Measurements from ENCODE around the gene VSTM5.

The VSTM5 gene

GRCh38 chr11:93842034-93842433, 8.4 kb downstream of the VSTM5 start:
- DNase-seq, result no peak

GRCh38 chr11:93841446-93841845, 9.0 kb downstream of the VSTM5 start:
- no peak for DNase-seq

- DNase-seq, result no peak
These were observed 9.4 kb downstream of the VSTM5 start for GRCh38 chr11:93840981-93841380.

DNA sequence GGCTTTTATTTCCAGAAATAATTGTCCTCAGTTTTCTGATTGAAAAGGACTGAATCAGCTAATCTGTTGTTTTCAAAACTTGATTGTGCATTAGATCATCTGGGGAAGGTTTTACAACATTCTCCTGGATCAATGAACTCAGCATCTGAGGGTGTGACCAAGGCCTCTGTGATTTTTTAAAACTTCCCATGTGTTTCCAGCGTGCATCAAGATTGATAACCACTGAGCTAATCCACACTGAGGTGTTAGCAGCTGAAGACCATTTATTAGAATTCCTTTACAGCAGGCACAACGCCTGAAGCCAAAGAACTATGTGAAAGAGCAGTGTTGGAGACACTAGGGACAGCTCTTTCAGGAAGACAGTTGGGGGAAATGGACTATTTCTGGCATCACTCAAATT, 10.2 kb downstream of the VSTM5 start:
- DNase-seq, result no peak

DNA sequence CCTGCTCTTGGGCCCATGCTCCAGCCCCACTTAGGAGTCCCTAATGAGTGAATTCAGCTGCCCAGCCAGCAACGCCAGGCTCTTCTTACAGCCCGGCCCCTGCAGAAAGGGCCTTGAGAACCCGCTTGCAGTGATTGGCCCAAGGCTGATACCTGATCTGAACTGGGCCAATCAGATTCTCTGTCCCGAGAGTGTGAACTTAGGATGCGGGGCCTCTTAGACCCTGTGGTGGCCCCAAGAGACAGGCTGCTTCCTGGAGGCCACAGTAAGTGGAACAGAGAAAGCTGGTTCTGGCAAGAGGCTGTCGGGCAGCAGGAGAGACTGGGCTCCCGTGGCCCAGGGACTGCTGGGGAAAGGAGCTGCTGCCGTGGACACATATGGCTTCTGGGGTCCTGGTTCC, 11.5 kb downstream of the VSTM5 start:
- DNase-seq, result no peak

GRCh38 chr11:93832780-93833179, 17.6 kb downstream of the VSTM5 start:
- no peak for DNase-seq

DNA sequence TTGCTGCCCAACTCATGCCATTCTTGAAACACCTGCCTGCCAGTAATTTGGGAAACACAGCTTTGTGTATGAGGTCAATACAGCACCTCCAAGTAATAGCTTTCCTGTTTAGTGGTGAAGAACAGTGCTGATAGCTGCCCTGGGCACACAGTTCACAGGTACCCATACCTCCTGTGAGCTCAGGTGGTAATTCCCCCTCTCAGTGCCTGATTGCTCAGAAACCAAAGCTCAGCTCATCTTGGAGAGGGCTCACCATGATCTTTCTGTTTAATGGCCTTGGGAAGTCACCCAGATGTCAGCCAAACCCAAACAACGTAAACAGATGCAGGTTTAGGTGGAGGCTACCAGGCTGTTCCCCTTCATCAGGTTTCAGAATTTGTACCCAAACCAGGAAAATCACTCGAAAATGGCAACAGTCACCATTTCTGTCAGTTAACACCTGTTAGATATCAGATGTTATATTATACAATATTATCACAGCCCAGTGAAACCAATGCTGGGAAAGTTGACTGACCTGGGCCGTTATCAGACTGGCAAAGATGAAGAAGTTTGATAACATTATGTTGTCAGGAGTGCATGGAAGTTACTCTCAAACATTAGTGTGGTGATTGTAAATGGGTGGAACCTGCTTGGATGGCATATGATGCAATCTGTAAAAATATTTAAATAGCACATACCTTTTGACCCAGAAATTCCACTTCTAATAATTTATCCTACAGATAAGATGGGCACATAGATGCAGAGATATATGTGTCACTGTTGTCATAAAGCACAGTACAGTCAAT, 18.9 kb downstream of the VSTM5 start:
- no peak for DNase-seq

GRCh38 chr11:93829598-93829997, 20.8 kb downstream of the VSTM5 start:
- DNase-seq, result no peak

DNA sequence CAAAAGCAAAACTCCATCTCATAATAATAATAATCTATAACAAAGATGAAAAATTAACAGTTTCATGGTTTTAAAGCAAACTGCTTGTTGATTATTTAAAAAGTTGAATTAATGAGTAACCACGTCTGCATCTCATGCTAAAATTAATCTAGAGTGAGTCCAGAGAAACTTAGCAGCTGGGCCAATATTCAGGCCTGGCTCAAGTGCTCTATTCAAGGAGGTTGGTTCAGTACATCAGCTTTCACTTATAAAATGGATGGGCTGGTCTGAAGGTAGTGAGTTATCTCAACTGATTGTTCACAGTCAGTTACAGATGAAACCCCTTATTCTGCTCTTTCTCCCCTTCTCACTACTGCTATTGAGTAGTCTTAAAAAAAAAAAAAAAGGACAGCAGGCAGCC, 23.1 kb downstream of the VSTM5 start:
- no peak for DNase-seq

- no peak for DNase-seq
These were observed 27.2 kb downstream of the VSTM5 start for GRCh38 chr11:93823210-93823609.

DNA sequence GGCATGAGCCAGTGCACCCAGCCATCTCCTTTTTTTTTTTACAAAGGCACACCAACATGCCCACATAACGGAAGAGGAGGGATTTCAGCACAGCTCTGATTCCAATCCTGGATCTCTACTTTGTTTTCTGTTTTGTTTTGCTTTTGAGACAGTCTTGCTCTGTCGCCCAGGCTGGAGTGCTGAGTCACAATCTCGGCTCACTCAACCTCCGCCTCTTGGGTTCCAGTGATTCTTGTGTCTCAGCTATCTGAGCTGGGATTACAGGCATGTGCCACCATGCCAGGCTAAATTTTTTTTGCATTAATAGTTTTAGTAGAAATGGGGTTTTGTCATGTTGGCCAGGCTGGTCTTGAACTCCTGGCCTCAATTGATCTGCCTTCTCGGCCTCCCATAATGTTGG, 28.1 kb downstream of the VSTM5 start:
- no peak for DNase-seq

DNA sequence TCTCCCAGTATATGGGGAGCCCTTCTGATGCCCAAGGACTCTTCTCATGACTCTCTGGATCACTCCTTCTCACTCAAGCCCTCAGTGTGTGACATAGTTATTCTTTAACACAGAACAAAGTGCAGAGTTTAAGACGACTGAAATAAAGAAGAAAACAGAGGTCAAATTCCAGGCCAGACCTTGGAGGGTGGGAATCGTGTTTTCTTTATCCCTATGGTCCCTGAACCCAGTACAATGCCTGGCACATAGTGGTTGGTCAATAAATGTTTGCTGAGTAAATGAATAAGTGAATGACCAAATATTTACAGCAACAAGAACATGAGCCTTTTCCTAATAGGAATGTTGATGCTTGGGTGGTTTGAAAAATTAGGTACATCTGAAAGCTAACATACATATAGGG, 28.8 kb downstream of the VSTM5 start:
- no peak for DNase-seq

GRCh38 chr11:93820847-93821246, 29.6 kb downstream of the VSTM5 start:
- DNase-seq, result no peak

DNA sequence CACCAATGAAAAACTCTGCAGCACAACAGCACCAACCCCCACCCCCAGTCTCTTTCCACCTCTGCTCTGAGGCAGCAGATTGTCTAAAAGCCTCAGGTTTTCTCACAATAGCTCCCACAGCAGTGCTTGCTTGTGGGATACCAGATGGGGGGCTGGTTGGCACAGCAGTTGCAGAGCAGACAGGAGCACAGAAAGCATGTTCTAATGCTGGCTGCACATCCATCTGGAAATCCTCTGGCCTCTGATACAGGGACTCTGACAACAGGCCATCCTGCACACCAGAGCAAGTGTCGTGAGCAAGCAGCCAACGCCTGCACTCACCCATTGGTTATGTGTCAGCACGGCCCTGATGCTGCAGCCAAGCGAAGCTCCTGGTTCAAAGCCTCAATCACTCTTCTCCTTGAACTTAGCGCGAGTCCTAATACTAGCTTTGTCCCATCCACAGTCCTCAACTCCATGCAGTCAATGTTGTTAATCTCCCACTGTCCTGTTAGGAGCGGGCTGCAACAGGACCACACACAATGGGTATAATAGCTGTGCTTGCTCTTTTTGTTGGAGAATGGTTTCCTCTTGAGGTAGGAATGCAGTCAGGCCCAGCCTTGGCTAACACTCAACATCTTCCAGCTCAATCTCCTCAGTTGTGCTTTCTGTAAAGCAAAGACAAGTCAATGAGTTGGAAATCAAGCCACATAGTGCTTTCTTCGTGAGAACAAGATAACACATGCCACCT, 30.3 kb downstream of the VSTM5 start:
- DNase-seq, result no peak

DNA sequence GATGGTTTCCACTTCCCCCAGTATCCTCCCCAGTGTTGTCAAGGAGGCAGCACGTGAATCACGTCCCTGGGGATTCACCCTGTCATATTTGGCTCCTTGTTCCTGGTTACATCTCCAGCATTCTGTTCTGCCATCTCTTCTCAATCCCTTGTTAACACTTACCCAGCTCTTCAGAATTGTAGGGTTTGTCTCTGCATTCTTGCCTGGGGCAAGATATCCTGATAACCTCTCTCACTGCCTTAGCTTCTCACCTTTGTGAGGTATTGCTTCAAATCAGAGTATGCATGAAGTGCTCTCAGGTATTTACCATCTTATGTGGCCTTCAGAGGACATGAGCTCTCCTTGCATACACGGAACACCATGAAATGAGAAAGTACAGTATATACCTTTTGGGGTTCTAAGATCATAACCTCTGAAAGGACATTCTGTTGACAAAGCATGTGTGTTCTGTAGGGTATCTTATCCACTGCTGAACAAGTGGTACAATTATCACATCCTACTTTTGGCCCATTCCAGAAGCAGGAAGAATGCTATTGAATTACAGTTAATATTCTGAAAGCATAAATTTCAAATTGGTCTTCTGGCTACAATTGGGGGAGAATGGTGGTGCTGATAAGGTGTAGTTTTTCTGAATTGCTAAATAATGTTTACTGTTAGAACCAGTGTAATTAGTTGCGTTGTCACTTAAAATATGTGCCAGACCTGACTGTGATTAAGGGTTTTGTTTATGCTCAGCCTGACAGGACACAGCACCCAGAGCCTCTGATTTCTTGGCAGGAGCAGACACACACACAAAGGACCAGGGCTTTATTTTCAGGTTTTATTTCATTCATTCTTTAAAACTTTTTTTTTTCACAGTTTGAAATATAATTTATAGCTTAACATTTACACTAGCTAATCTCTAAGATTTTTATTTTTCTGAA, 32.7 kb downstream of the VSTM5 start:
- DNase-seq, result peak; percentile 2

- DNase-seq, result no peak
These were observed 35.3 kb downstream of the VSTM5 start for GRCh38 chr11:93814966-93815633.

GRCh38 chr11:93813974-93814373, 36.4 kb downstream of the VSTM5 start:
- DNase-seq, result no peak

DNA sequence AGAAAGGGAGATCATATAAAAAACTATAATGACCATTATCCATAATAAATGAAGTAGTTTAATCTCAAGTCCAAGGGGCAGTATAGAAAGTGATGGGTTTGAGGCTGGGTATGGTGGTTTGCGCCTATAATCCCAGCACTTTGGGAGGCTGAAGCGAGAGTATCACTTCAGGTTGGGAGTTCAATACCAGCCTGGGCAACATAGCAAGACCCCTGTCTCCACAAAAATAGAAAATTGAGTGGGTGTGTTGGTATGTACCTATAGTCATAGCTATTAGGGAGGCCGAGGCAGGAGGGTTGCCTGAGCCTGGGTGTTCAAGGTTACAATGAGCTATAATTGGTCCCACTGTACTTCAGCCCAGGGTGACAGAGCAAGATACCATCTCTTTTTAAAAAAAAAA, 42.4 kb downstream of the VSTM5 start:
- DNase-seq, result no peak

- no peak for DNase-seq
These were observed 45.5 kb downstream of the VSTM5 start for GRCh38 chr11:93804879-93805278.

- DNase-seq, result no peak
These were observed 49.1 kb downstream of the VSTM5 start for GRCh38 chr11:93801366-93801765.

DNA sequence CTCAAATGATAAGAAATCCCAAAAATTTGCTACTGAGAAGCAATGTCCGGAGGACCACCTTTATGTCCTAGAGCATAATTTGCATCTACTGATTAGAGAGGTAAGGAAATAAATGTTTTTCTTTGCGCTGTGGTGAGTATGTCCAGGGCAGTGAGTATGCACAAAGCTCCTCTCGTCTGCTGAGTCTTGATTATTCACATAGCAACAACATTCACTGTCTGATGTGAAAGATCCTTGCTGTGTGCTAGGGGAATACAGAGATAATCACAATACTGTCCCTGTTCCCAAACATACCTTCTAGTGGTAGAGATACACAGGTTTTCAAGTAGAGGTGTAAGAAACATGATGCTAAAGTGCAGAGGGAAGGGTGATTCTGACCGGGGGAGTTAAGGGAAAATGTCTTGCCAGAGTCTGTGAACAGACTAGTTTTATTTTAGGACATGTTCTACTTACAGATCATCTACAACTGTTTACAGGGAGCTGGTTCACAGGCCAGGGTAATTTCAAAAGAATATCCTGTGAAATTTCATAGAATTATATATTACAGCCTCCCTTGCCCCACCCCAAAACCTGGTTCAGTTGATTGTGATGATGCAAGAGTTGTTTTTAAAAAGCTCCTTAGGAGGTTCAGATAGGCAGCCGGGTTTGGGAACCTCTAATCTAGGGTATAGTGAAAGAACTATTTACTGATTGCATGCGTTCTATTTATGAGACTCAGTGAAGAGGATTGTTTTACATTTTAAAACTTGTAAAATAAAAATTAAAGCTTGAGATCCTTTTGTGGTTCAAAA, 53.8 kb downstream of the VSTM5 start:
- no peak for DNase-seq

- no peak for DNase-seq
These were observed 58.9 kb downstream of the VSTM5 start for GRCh38 chr11:93791493-93791892.

All from DMS153 (cell line).